Loucy (cell line): Measurements from ENCODE around the gene PLEKHG5.

Experiments used
- H2AFZ ChIP-seq: fragments of 200-600 bp; sonication (generic); 2 replicates; pipeline ENCODE4 v1.6.0; 2016; ENCODE audit warnings: antibody characterized with exemption, mild to moderate bottlenecking, low read length, moderate library complexity
- H3F3A ChIP-seq: fragments of 200-600 bp; 2 replicates; pipeline ENCODE4 v1.6.0; 2016; ENCODE audit warnings: antibody characterized with exemption, low read depth, mild to moderate bottlenecking
- H3K27me3 ChIP-seq: fragments of 200-600 bp; sonication (generic); 2 replicates; pipeline ENCODE4 v1.6.1; 2014; ENCODE audit warnings: low read length, mild to moderate bottlenecking; ENCODE audit not compliant: insufficient read depth, poor library complexity, severe bottlenecking
- H3K36me3 ChIP-seq: fragments of 200-600 bp; sonication (generic); 2 replicates; pipeline ENCODE4 v1.6.1; 2016; ENCODE audit warnings: low read length; ENCODE audit not compliant: insufficient read depth
- H3K4me1 ChIP-seq: fragments of 200-600 bp; sonication (generic); 2 replicates; pipeline ENCODE4 v1.5.1; 2014; ENCODE audit warnings: low read length, mild to moderate bottlenecking; ENCODE audit not compliant: insufficient read depth, poor library complexity, severe bottlenecking
- H3K4me2 ChIP-seq: fragments of 200-600 bp; sonication (generic); 2 replicates; pipeline ENCODE4 v1.6.0; 2014; ENCODE audit warnings: antibody characterized with exemption, low read length, low read depth, mild to moderate bottlenecking; ENCODE audit not compliant: poor library complexity, severe bottlenecking
- H3K4me3 ChIP-seq: fragments of 200-600 bp; sonication (generic); 2 replicates; pipeline ENCODE4 v1.5.1; 2014; ENCODE audit warnings: low read length, mild to moderate bottlenecking, mixed read lengths; ENCODE audit not compliant: poor library complexity, severe bottlenecking
- H3K79me2 ChIP-seq: fragments of 200-600 bp; sonication (generic); 2 replicates; pipeline ENCODE4 v1.6.1; 2014; ENCODE audit warnings: low read length; ENCODE audit not compliant: insufficient read depth
- H3K9ac ChIP-seq: fragments of 200-600 bp; sonication (generic); 2 replicates; pipeline ENCODE4 v1.6.0; 2014; ENCODE audit warnings: mild to moderate bottlenecking, low read depth, low read length, moderate library complexity; ENCODE audit not compliant: poor library complexity, severe bottlenecking
- H3K9me2 ChIP-seq: fragments of 200-600 bp; sonication (generic); replicated peaks from 2 replicates; pipeline ENCODE4 v1.6.1; 2016; ENCODE audit warnings: low read depth, low read length, mixed read lengths
- H3K9me3 ChIP-seq: fragments of 200-600 bp; sonication (generic); 2 replicates; pipeline ENCODE4 v1.6.1; 2014; ENCODE audit warnings: mild to moderate bottlenecking, antibody characterized with exemption, low read length, low read depth; ENCODE audit not compliant: insufficient read depth
- H4K20me1 ChIP-seq: fragments of 200-600 bp; sonication (generic); 2 replicates; pipeline ENCODE4 v1.6.0; 2014; ENCODE audit warnings: antibody characterized with exemption, low read length, mild to moderate bottlenecking; ENCODE audit not compliant: insufficient read depth, poor library complexity, severe bottlenecking
- EZH2phosphoT487 ChIP-seq: fragments of 200-600 bp; IDR thresholded peaks from 2 replicates; pipeline ENCODE4 v1.6.1; 2018; ENCODE audit warnings: antibody characterized with exemption, mild to moderate bottlenecking, moderate library complexity, borderline replicate concordance
- TF ChIP-seq, protein P1 (sequence below): fragments of 200-600 bp; sonication (generic); conservative IDR thresholded peaks from 2 replicates; pipeline ENCODE4 v1.5.1; 2014; ENCODE audit warnings: mild to moderate bottlenecking, antibody characterized with exemption, low read length

Gene PLEKHG5

DNA sequence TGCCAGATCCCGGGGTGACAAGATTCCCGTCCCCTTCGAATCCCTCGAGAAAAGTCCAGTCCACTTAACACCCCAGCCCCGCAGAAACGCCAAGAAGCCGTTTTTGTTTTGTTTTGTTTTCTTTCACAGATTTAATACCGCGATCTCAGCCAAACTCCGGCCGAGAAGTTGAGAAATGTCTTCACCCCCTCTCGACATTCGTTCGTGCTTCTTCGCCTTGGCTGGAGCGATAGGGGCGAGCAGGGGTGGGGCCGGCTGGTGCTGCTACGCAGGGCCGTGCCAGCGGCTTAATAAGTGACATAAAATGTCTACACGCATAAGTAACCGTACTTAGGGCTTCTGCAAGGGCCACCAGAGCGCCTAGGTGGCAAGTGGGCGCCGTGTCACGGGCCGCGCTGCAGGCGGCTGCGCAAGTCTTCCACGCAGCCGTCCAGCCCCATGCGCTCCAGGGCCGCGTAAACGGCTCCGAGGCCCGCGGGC lies 30.4 kb downstream of the PLEKHG5 start:
- no peak overlapping the region for H3K4me3 ChIP-seq
- no peaks in the 10 kb centered on the region for H3K36me3 ChIP-seq
- peaks cover 6% of the 10 kb centered on the region for H3K4me1 ChIP-seq
- no peaks in the 10 kb centered on the region for H3K9me2 ChIP-seq
- no peak overlapping the region for H2AFZ ChIP-seq
- no peaks in the 10 kb centered on the region for H3K79me2 ChIP-seq
- H3K27me3 ChIP-seq, result no peaks in the 10 kb centered on the region
- no peaks in the 10 kb centered on the region for H3K9me3 ChIP-seq
- no peaks in the 10 kb centered on the region for H4K20me1 ChIP-seq
- H3F3A ChIP-seq, result no peaks in the 10 kb centered on the region
- TF ChIP-seq, protein P1, sequence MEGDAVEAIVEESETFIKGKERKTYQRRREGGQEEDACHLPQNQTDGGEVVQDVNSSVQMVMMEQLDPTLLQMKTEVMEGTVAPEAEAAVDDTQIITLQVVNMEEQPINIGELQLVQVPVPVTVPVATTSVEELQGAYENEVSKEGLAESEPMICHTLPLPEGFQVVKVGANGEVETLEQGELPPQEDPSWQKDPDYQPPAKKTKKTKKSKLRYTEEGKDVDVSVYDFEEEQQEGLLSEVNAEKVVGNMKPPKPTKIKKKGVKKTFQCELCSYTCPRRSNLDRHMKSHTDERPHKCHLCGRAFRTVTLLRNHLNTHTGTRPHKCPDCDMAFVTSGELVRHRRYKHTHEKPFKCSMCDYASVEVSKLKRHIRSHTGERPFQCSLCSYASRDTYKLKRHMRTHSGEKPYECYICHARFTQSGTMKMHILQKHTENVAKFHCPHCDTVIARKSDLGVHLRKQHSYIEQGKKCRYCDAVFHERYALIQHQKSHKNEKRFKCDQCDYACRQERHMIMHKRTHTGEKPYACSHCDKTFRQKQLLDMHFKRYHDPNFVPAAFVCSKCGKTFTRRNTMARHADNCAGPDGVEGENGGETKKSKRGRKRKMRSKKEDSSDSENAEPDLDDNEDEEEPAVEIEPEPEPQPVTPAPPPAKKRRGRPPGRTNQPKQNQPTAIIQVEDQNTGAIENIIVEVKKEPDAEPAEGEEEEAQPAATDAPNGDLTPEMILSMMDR, result no peak
- no peak for TF ChIP-seq EZH2phosphoT487
- H3K4me2 ChIP-seq, result no peak overlapping the region
- H3K9ac ChIP-seq, result no peak overlapping the region

DNA sequence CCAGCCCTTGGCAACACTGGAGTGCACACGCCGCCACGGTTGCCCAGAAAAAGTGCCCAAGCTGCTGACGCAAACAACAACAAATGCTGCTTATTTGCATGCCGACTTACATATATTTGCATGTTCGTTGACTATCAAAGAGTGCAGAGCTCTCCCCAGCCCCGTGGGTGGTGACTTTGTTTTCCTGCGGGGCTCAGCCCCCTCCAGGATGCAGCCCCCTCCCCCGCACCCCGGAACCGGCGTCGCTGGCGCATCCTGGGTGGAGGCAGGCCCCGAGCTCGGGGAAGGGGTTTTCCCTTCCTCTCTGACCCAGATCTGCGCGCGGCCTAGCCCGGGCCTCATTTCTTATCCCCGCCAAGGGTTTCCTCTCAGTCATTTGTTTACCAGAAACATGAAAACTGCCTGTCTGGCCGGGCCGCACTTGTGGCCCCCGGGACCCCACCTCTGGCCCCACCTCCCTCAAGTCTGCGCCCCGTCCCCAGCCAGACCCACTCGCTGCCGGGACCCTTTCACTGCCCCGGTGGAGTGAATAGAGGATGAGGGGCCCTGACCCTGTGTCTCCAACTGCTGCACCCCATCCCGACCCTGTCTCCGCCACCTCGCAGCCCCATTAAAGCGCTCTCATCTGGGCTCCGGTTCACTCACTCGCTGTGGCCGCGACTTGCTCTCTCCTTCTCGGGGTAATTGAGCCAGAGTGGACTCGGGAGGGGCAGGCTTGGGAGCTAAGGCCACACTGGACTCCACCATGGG lies 31.0 kb downstream of the PLEKHG5 start:
- H3K9me3 ChIP-seq, result no peaks in the 10 kb centered on the region
- no peaks in the 10 kb centered on the region for H4K20me1 ChIP-seq
- H3K79me2 ChIP-seq, result no peaks in the 10 kb centered on the region
- peak overlapping the region; percentile 62 for H3K4me3 ChIP-seq
- no peaks in the 10 kb centered on the region for H3K27me3 ChIP-seq
- H3K36me3 ChIP-seq, result no peaks in the 10 kb centered on the region
- H3K4me1 ChIP-seq, result peaks cover 6% of the 10 kb centered on the region
- no peak for TF ChIP-seq EZH2phosphoT487
- TF ChIP-seq, protein P1, result no peak
- peak overlapping the region; percentile 60 for H2AFZ ChIP-seq
- peak overlapping the region; percentile 75 for H3K4me2 ChIP-seq
- H3F3A ChIP-seq, result no peaks in the 10 kb centered on the region
- peak overlapping the region; percentile 61 for H3K9ac ChIP-seq
- H3K9me2 ChIP-seq, result no peaks in the 10 kb centered on the region

DNA sequence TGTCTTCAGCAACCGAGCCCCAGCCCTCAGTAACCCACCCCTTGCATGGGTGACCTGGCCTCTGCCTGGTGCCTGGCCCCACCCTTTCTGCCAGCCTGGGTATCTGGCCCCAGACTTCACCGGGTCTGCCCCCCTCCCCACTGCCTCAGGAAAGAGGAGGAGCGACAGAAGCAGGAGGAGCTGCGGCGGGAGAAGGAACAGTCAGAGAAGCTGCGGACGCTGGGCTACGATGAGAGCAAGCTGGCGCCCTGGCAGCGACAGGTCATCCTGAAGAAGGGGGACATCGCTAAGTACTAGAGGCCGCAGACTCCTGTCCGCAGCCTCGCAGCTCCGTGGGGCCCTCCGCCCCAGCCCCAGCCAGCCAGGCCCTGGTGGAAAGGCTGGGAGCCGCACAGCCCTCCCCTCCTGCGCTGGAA lies 31.6 kb downstream of the PLEKHG5 start:
- peak overlapping the region; percentile 60 for H2AFZ ChIP-seq
- H4K20me1 ChIP-seq, result no peaks in the 10 kb centered on the region
- TF ChIP-seq EZH2phosphoT487, result no peak
- no peaks in the 10 kb centered on the region for H3K79me2 ChIP-seq
- no peaks in the 10 kb centered on the region for H3K9me2 ChIP-seq
- H3K4me1 ChIP-seq, result peaks cover 6% of the 10 kb centered on the region
- no peaks in the 10 kb centered on the region for H3K36me3 ChIP-seq
- H3K4me2 ChIP-seq, result peak overlapping the region; percentile 75
- H3F3A ChIP-seq, result no peaks in the 10 kb centered on the region
- H3K4me3 ChIP-seq, result peak overlapping the region; percentile 62
- no peaks in the 10 kb centered on the region for H3K27me3 ChIP-seq
- H3K9ac ChIP-seq, result peak overlapping the region; percentile 61
- no peaks in the 10 kb centered on the region for H3K9me3 ChIP-seq
